ENCODE results near the gene GRAMD1A. TPM values are rescaled to one million over a fixed set of nuclear protein-coding genes. Genes with fewer than 3 reads are reported as not detected.

Gene GRAMD1A
- 10 to 100 TPM; 23.1 to 27.6 TPM for total RNA-seq

GRCh38 chr19:34999498-35000337, at the start of gene GRAMD1A:
GRAMD1A (plus strand) TSS chr19:35000323; CDS start chr19:35000479, 156 bp downstream.

GRCh38 chr19:34963573-34964406, 36.3 kb upstream of the GRAMD1A start, which contains the start of gene ZNF792:
ZNF792 (minus strand) TSS chr19:34964229; CDS start chr19:34963662, 567 bp downstream.

GRCh38 chr19:35030257-35031071, 30.3 kb downstream of the GRAMD1A start, which contains the start of gene SCN1B:
SCN1B (plus strand) TSS chr19:35030470; CDS start chr19:35030821, 351 bp downstream.

GRCh38 chr19:35041548-35042055, 41.5 kb downstream of the GRAMD1A start, which contains the start of gene HPN:
HPN (plus strand) TSS chr19:35041721; CDS start chr19:35042507, 786 bp downstream.

Other genes with a start within 250 kb of the GRAMD1A start
- 1 to 10 TPM; 2.4 to 4.7 TPM for gene ZNF599, start 227.1 kb upstream of the GRAMD1A start, total RNA-seq
- gene ZNF30, start 73.4 kb upstream of the GRAMD1A start, total RNA-seq: 1 to 10 TPM; 2.1 to 3.0 TPM
- 1 to 10 TPM; 4.8 to 6.3 TPM for gene ZNF792, start 36.1 kb upstream of the GRAMD1A start, total RNA-seq
- gene SCN1B, start 30.1 kb downstream of the GRAMD1A start, total RNA-seq: 1 to 10 TPM; 2.3 to 4.5 TPM
- gene HPN, start 41.4 kb downstream of the GRAMD1A start, total RNA-seq: under 1 TPM; 0.33 to 0.34 TPM
- gene FXYD3, start 115.5 kb downstream of the GRAMD1A start, total RNA-seq: 1 to 10 TPM; 1.0 to 4.0 TPM
- 1 to 10 TPM in 1 of 2 donors, under 1 TPM in 1; 0.33 to 1.4 TPM for gene LGI4, start 134.7 kb downstream of the GRAMD1A start, total RNA-seq
- not detected for gene FXYD1, start 138.5 kb downstream of the GRAMD1A start, total RNA-seq
- gene FXYD7, start 142.9 kb downstream of the GRAMD1A start, total RNA-seq: not detected
- gene FXYD5, start 154.4 kb downstream of the GRAMD1A start, total RNA-seq: 10 to 100 TPM; 11.7 to 20.6 TPM
- gene FAM187B, start 228.4 kb downstream of the GRAMD1A start, total RNA-seq: not detected
- gene LSR, start 248.7 kb downstream of the GRAMD1A start, total RNA-seq: under 1 TPM; 0.34 to 0.67 TPM